Embryonic facial prominence (tissue), 1 donor: Measurements from ENCODE around the gene SPATA31D3.
"Not testable (repeated sequence)": the region's sequence is repeated elsewhere in the genome, so short reads cannot be mapped to it uniquely, and the experiment has no call there.

ENCODE experiments used
- DNase-seq: peaks from one replicate; pipeline ENCODE4 v3.0.0-alpha.2; 2016; ENCODE audit errors: extremely low spot score

SPATA31D3 gene

DNA sequence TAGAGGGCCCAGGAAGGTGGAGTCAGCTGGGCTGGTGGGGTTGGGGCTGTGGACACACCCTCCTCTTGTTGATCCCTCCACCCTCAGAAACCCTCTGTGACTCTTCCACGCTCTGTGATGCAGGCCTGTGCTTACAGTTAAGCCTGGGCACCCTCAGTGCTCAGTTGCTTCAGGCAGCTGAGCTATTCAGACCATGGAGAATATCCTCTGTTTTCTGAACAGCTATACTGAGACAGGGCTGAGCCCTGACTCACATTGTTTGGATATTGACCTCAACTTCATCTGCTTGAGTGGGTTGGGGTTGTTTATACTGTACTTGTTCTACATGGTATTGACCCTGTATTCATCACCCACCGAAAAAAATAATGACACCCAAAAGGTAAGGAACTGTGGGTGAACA is at the start of gene SPATA31D3:
SPATA31D3 (plus strand) TSS at position 108 of the 400 bp plus-strand sequence; CDS start at position 194, 86 bp downstream.
- not testable (repeated sequence) for DNase-seq

DNA sequence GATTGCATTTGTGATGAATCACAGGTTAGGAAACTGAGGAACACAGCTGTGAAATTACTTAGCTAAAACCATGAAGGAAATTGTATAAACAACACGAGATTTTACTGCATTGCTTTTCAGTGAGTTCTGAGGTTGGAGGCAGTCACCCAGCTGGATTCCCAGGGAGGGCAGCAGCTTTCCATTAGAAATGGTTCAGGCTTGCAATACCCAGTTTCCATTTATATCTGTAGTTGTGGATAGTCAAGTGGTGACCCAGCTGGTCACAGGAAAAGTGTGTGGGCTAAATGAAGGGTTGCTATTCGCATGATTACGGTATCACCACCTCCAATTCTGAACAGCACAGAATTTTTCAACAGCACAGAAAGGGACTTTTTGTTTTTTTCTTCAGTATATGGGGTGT is 49.4 kb upstream of the SPATA31D3 start:
- DNase-seq = no peak

DNA sequence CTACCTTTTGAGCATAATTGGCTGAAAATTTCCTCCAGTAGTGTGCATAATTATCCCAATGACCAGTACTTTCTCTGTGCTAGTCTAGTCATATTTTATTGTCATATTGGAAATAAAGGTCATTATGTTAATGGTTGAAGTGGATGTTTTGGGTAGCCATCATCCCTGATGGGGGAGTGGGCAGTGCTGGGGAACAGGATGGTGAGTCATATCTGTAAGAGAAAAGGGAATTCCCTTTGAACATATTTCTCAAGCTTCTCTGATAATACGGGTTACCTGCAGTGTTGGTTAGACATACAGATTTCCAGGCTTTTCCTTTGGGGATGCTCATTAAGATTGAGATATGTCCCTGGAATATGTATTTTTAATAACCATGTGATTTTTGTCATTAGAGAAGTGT is 48.4 kb upstream of the SPATA31D3 start:
- DNase-seq = no peak

DNA sequence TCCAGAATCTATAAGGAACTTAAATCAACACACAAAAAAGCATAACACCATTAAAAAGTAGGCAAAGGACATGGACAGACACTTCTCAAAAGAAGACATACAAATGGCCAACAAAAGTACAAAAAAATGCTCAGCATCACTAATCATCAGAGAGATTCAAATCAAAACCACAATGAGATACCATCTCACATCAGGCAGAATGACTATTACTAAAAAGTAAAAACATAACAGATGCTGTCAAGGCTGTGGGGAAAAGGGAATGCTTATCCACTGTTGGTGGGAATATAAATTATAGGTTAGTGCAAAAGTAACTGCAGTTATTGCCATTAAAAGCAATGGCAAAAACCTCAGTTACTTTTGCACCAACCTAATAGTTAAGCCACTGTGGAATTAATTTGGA is 47.2 kb upstream of the SPATA31D3 start:
- DNase-seq = no peak

DNA sequence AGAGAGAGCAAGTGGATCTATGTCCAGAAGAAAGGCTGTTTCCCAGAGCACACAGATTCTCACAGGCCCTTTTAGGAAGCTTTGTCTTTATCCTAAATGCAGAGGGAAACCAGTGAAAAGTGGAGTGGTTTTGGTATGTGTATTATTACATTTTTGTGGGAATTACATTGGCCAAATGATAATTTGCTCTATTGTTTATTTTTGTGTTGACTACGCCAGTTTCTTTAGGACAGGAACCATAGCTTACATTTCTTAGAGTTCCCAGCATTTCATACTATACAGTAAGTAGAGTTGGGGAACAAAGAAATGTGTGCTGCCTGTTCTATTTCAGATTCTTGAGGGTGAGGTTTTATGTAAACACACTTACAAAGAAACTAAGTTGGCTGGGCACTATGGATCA is 44.4 kb upstream of the SPATA31D3 start:
- no peak for DNase-seq

DNA sequence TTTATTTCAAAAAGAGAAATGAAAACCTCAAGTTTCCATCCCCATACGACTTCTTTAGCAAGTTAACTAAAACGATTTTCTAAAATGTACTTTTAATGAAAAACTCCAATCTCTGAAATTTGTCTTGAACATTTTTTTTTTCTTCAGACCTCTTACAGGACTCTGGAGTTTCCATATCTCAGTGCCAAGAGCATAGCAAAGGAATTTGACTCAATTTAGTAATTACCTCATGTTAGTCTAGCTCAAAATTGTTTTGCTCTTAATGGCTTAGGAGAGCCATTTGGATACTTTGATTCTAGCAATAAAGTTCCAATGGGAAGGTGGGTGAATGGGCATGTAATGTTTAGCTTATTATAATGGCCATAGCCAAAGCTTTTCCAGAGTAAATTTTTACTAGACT is 41.1 kb upstream of the SPATA31D3 start:
- no peak for DNase-seq

DNA sequence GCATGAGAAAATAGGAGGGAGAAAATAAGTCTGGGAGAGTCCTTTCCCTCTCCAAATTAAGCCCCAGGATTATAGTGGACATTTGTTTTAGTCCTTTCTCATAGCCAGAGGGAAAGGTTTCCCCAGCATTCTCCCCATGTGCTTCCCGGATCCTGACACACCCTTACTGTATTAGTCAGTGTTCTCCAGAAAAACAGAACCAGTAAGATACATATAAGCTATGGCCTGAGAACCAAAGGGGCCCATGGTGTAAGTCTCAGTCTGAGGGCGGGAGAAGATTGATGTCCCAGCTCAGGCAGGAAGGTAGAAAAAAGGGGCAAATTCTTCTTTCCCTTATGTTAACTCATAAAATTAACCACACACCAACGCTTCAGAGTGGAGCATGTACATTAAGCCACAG is 40.7 kb upstream of the SPATA31D3 start:
- no peak for DNase-seq

DNA sequence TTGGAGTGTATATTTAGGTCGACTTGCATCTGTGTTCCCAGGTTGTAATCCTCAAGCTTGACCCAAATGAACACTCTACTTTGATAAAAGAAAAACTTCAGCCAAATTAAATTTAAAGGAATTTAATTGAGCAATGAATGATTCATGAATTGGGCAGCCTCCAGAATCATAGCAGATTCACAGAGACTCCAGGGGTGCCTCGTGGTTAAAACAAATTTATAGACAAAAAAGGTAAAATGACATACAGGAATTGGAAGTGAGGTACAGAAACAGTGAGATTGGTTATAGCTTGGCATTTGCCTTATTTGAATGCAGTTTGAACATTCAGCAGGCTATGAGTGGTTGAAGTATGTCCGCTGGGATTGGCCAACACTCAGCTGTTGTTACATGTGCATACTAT is 36.6 kb upstream of the SPATA31D3 start:
- DNase-seq = no peak

DNA sequence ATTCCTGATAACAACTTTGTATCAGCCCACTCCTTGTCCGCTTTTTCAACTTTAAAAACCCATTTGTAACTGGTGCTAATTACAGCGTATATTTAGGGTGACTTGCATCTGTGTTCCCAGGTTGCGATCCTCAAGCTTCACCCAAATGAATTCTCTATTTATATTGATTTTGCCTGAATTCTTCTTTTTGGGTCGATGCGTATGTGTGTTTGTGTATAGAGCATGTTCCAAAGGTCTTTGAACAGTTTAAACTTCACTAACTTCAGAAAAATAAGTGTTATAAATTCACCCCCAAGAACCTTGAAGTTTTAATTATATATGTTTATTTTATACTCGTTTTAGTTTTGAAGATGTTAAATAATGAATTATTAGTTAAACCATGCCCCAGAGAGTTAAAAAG is 31.2 kb upstream of the SPATA31D3 start:
- no peak for DNase-seq

DNA sequence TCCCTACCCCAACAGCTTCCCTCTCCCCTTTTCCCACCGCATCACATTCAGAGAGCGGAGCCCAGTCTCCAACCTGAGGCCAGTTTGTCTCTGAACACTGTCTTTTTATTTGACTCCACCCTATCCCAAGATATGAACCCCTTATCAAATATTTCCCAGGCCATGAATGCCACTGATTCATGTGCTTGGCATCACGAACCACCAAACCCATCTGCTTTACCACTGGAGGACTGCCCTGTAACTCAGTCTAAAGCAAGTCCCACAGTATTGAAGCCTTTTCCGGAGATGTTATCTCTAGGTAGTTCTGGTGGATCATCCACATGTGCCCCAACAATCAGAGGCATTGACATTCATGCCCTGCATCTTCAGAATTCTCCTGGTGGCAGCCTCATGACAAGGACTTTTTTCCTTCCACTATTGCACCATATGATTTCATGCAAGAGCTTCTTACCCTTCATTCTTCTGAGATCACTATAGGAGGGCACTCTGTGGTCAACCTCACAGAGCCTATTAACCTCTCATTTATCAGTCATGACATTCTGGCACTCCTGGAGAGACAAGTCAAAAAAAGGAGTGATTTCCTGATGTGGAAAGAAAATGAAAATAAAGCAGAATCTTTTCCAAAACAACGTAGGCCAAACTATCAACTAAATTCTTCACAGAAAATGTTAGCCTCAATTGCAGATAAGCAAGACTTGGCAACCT is 27.3 kb upstream of the SPATA31D3 start:
- no peak for DNase-seq

DNA sequence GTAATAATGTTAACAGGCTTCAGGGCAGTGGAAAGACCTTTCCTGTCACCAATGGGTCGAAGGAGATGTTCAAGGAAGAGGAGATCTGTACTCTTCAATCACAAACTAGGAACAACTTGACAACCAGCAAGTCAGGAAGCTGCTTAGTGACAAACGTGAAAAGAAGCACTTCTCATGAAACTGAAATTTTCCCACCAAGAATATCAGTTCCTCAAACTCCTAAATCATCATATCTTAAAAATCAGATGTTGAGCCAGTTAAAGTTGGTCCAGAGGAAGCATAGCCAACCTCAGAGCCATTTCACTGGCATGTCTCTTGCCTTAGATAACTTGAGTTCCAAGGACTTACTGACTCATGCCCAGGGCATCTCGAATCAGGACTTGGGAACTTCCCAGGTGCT is 24.8 kb upstream of the SPATA31D3 start:
- not testable (repeated sequence) for DNase-seq

DNA sequence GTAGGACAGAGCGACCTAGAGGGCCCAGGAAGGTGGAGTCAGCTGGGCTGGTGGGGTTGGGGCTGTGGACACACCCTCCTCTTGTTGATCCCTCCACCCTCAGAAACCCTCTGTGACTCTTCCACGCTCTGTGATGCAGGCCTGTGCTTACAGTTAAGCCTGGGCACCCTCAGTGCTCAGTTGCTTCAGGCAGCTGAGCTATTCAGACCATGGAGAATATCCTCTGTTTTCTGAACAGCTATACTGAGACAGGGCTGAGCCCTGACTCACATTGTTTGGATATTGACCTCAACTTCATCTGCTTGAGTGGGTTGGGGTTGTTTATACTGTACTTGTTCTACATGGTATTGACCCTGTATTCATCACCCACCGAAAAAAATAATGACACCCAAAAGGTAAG is 15.0 kb upstream of the SPATA31D3 start, which contains the start of gene SPATA31D4:
SPATA31D4 (plus strand) TSS at position 124 of the 400 bp plus-strand sequence; CDS start at position 210, 86 bp downstream.
- DNase-seq = not testable (repeated sequence)

DNA sequence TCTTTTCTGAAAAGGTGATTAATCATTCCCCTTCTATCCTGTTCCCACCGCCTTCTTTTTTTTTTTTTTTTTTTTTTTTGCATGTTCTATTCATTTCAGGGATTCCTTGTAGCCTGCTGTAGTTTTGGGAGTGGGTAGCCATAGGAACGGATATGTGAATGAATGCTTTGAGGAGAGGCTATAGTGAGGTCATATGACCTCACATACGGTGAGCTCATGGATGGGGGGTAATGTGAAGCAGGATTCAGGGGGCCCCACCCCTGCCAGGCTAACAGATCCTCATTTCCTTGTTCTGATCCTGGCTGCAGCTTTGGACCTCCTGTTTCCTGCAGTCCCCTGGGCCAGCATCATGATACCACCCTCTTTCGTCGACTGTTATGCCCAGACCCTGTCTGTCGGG is 13.2 kb upstream of the SPATA31D3 start:
- not testable (repeated sequence) for DNase-seq

DNA sequence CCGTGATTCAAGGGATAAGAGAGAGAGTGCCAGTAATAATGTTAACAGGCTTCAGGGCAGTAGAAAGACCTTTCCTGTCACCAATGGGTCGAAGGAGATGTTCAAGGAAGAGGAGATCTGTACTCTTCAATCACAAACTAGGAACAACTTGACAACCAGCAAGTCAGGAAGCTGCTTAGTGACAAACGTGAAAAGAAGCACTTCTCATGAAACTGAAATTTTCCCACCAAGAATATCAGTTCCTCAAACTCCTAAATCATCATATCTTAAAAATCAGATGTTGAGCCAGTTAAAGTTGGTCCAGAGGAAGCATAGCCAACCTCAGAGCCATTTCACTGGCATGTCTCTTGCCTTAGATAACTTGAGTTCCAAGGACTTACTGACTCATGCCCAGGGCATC is 9.8 kb upstream of the SPATA31D3 start:
- DNase-seq = not testable (repeated sequence)

DNA sequence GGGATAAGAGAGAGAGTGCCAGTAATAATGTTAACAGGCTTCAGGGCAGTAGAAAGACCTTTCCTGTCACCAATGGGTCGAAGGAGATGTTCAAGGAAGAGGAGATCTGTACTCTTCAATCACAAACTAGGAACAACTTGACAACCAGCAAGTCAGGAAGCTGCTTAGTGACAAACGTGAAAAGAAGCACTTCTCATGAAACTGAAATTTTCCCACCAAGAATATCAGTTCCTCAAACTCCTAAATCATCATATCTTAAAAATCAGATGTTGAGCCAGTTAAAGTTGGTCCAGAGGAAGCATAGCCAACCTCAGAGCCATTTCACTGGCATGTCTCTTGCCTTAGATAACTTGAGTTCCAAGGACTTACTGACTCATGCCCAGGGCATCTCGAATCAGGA is 5.3 kb downstream of the SPATA31D3 start:
- DNase-seq = not testable (repeated sequence)

DNA sequence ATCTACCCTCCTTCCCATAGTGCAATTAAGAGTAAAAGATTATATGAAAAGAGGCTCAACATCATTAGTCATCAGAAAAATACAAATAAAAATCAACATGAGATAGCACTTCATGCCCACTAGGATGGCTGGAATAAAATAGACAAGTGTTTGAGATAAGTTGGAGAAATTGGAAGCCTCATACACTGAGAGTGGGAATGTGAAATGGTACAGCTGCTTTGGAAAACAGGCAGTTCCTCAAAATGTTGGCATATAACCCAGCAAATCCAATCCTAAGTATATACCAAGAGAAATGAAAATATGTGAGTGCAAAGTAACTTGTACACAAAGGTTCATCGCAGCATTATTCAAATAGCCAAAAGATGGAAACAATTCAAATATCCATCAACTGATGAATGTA is 9.8 kb downstream of the SPATA31D3 start:
- DNase-seq = no peak

DNA sequence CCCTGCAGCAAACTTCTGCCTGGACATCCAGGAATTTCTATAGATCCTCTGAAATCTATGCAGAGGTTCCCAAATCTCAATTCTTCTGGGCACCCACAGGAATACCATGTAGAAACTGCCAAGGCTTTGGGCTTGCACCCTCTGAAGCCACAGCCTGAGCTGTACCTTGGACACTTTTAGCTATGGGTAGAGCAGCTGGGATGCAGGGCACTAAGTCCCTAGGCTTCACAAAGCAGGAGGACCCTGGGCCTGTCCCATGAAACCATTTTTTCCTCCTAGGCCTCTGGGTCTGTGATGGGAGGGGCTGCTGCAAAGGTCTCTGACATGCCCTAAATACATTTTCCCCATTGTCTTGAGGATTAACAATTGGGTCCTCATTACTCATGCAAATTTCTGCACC is 12.3 kb downstream of the SPATA31D3 start:
- DNase-seq = no peak

DNA sequence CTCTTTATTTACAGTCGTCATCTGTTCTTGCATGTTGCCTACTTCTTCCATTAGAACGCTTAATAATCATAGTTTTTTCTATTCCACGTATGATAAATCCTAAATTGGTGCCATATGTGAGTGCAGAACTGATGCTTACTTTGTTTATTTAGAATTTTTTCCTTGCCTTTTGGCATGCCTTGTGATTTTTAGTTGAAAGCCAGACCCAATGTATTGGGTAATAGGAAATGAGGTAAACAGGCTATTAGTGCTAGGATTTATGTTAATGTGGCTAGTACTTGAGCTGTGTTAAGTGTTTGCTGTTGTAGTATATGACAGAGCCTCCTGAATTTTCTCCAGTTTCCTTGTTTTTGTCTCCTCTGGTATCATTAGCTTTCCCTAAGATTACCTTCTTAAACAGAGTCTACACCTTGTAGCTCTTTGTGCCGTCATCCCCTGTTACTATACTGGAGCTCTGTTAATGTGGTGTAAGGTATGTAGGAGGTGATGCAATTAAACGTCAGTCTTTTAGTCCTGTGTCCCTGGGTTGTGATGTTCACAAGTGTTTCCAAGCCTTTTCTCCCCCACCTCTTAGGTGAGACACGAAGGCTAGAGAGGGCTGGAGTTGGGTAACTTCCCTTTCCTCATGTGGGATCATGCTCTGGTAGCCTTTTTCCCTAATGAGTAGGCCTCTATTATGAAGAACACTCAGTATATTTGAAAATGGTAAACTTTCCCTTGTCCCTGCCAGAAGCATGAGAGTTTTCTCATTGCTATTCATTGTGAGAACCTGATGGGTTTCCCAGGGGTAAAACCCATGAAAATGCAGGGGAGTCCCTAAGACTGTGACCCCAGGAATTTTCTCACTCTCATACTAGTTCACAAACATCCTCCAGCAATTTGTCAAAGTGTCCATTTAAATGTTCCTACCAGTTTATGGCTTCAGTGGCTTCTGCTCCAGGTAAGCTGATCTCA is 21.2 kb downstream of the SPATA31D3 start:
- no peak for DNase-seq

DNA sequence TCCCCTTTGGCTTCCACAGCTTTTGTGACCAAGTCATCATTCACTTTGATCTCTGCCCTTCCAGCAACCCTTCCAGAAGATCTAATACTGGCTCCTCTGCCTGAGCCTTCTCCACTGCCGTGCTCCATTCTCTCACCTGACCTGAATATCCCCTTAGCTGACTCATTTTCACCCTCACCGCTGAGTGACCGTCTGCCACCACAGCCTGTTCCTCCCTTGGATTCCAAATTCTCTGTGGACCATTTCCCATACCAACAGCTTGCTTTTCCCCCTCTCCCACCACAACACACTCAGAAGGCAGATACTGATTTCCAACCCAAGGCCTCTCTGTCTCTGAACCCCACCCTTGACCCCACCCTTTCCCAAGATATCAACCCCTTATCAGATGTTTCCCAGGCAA is 24.7 kb downstream of the SPATA31D3 start:
- DNase-seq = no peak

DNA sequence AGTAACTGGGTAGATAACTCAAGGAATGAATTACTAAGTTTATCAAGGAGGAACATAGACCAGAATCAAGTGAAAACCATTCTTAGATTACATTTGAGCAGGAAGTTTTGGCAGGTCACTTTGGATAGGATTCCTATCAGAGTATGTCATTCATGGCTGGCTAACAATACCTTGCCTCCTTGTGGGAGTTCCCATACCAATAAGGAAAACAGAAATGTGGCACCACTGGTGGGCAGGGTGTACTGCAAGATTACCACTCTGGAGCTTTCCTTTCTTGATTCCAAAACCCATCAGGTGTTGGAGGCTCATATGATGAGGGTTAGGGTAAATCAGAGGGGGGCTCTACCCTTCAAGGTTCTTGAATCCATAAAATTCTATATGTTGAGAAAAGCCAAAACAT is 26.7 kb downstream of the SPATA31D3 start:
- DNase-seq = no peak

DNA sequence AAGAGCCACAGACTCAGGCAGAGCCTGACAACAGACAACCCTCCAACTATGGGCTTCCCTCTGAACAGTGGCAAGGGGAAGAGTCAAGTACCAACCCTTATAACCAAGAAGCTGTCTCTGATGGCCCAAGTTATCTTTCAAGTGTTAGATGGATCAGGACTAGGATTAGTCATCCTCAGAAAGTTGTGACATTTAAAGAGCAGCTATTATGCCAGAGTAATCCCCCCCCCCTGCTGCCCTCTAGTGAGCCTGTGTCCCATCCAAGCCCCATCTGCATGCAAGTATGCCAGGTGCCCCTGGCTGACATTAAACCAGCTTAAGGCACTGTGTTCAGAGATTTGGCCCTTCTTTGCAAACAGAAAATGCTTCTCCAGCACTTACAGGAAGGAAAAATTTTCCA is 28.4 kb downstream of the SPATA31D3 start:
- DNase-seq = no peak

DNA sequence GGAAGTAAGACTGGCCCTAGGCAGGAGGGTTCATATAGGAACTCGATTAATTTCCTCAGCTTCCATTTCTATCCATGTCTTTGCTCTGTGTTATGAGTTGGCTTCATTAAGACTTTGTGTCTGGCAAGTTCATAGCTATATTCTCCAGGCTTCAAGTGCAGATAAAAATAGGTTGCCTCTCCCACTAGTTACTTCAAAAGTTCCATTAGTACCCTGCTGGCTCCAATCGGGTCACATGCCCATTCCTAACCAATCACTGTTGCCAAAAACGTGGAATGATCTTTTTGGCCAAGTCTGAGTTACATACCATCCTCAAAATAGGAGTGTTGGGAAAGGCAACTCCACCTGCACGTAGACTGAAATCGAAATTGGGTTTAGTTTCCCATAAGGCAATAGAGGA is 31.5 kb downstream of the SPATA31D3 start:
- DNase-seq = no peak

DNA sequence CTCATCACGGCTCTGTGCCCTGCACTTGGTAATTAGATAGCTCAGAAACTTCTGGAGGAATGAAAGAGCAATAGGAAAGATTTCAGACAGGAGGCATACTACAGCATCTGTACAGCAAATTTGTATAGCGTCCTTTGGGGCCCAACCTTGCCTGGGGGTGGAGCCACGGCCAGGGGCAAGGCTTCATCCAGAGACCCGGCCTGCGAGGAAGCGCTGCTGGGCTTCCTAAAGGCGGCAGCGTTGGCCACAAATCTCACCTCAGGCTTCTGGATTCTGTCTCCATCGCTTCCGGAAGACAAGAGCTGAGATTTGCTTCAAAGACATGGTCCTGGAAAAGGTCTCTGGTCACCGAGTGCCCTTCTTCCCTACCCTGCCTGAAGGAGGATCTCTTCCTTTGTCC is 33.1 kb downstream of the SPATA31D3 start:
- no peak for DNase-seq
